Tibial nerve (tissue), 4 donors: Measurements from ENCODE around the gene PMPCB. TPM values are rescaled to one million over a fixed set of nuclear protein-coding genes. Genes with fewer than 3 reads are reported as not detected.

Experiments
- DNase-seq, 2 donors: peaks; one replicate each; pipeline ENCODE4 v3.0.0-alpha.2; 2019; ENCODE audit warnings: low spot score in 2 of 2
- H3K27ac ChIP-seq, 4 donors: fragments of 200-600 bp; sonication (generic) in 3 of 4; one replicate each; pipeline ENCODE4 v1.5.1; 2017 to 2019; ENCODE audit warnings: mild to moderate bottlenecking in 1 of 4
- H3K27me3 ChIP-seq, 2 donors: fragments of 200-600 bp; sonication (generic) in 1 of 2; one replicate each; pipeline versions ENCODE4 v1.5.1 to v1.6.0; 2017 to 2019
- H3K36me3 ChIP-seq, 3 donors: fragments of 200-600 bp; sonication (generic); one replicate each; pipeline ENCODE4 v1.5.1; 2018 to 2019
- H3K4me1 ChIP-seq, 4 donors: fragments of 200-600 bp; sonication (generic) in 3 of 4; one replicate each; pipeline ENCODE4 v1.5.1; 2017 to 2019
- H3K4me3 ChIP-seq, 4 donors: fragments of 200-600 bp; sonication (generic) in 3 of 4; one replicate each; pipeline ENCODE4 v1.5.1; 2017 to 2019; ENCODE audit warnings: mild to moderate bottlenecking in 1 of 4, moderate library complexity in 1 of 4
- H3K9me3 ChIP-seq, 4 donors: fragments of 200-600 bp; sonication (generic) in 3 of 4; one replicate each; pipeline ENCODE4 v1.5.1; 2017 to 2019
- CTCF ChIP-seq, 5 experiments: fragments of 200-600 bp in 3 of 5; fragments of 450-650 bp in 2 of 5; sonication (generic) in 3 of 5; IDR thresholded peaks; one replicate each; pipeline ENCODE4 v1.5.1; 2016 to 2019; ENCODE audit warnings: antibody characterized with exemption in 5 of 5, mild to moderate bottlenecking in 3 of 5, moderate library complexity in 2 of 5
- EP300 ChIP-seq, 2 donors: sonication (generic); formaldehyde crosslinking; IDR thresholded peaks; one replicate each; pipeline ENCODE4 v1.6.1; 2017; ENCODE audit warnings: antibody characterized with exemption in 2 of 2, mild to moderate bottlenecking in 1 of 2
- POLR2A ChIP-seq, 2 donors: fragments of 450-650 bp; IDR thresholded peaks; one replicate each; pipeline ENCODE4 v1.6.1; 2017; ENCODE audit warnings: antibody characterized with exemption in 2 of 2, mild to moderate bottlenecking in 2 of 2, moderate library complexity in 2 of 2
- WGBS, 2 donors: methylation state at CpG; one replicate each; pipeline ENCODE4 v1.1.5; 2018; 5-methylcytosine and 5-hydroxymethylcytosine counted together
- total RNA-seq, 4 donors: library from RNA; depleted of rRNA; stranded (reverse); fragments of >200 nt; gene quantifications; one replicate each; pipeline ENCODE4 v1.1.0, GENCODE V29; 2016

The PMPCB gene
- total RNA-seq, 4 donors from 2014 or later = 31.8 to 44.3 (median 41.1) TPM

GRCh38 chr7:103301441-103301840 is 4.2 kb downstream of the PMPCB start:
- TF ChIP-seq POLR2A (IDR thresholded peaks at IDR 0.05) (no peak), CTCF (IDR thresholded peaks at IDR 0.05) (no peak), EP300 (IDR thresholded peaks at IDR 0.05) (no peak)
- DNase-seq = no peak
- H3K27me3 ChIP-seq = no peaks in the 10 kb centered on the region
- H3K36me3 ChIP-seq = peaks cover 0 to 71% (median 19%) of the 10 kb centered on the region in 3 donors
- H3K4me3 ChIP-seq = no peak overlapping the region
- no peak overlapping the region for H3K27ac ChIP-seq
- H3K9me3 ChIP-seq = no peaks in the 10 kb centered on the region
- H3K4me1 ChIP-seq = peaks cover 0 to 31% (median 12%) of the 10 kb centered on the region in 4 donors
- WGBS, 2 donors = 58 to 64% methylated on average over 2 of the region's 2 CpGs

- no peak overlapping the region for H3K27ac ChIP-seq
- no peaks in the 10 kb centered on the region for H3K9me3 ChIP-seq
- no peak for DNase-seq
- no peaks in the 10 kb centered on the region for H3K27me3 ChIP-seq
- peaks cover 7 to 98% (median 21%) of the 10 kb centered on the region in 3 donors for H3K36me3 ChIP-seq
- H3K4me1 ChIP-seq = peaks cover 0 to 8% (median 0%) of the 10 kb centered on the region in 4 donors
- TF ChIP-seq POLR2A (IDR thresholded peaks at IDR 0.05) (no peak), EP300 (IDR thresholded peaks at IDR 0.05) (no peak), CTCF (IDR thresholded peaks at IDR 0.05) (no peak)
- H3K4me3 ChIP-seq = no peak overlapping the region
- WGBS, 2 donors = 65 to 69% methylated on average over 3 of the region's 3 CpGs
These were observed 10.4 kb downstream of the PMPCB start for GRCh38 chr7:103307503-103308231.

GRCh38 chr7:103314852-103315251 is 17.6 kb downstream of the PMPCB start:
- Histone ChIP-seq H3K27ac (no peak overlapping the region), H3K4me1 (no peaks in the 10 kb centered on the region), H3K4me3 (no peak overlapping the region), H3K27me3 (no peaks in the 10 kb centered on the region), H3K36me3 (peaks cover 9 to 99% (median 20%) of the 10 kb centered on the region in 3 donors), H3K9me3 (no peaks in the 10 kb centered on the region)
- WGBS, 2 donors = 79 to 80% methylated on average over 2 of the region's 2 CpGs
- no peak for DNase-seq
- no peak for TF ChIP-seq POLR2A (IDR thresholded peaks at IDR 0.05)
- no peak for TF ChIP-seq EP300 (IDR thresholded peaks at IDR 0.05)
- no peak for TF ChIP-seq CTCF (IDR thresholded peaks at IDR 0.05)

- WGBS, 2 donors = 89 to 92% methylated on average over 2 of the region's 2 CpGs
- TF ChIP-seq CTCF (IDR thresholded peaks at IDR 0.05) (no peak), EP300 (IDR thresholded peaks at IDR 0.05) (no peak), POLR2A (IDR thresholded peaks at IDR 0.05) (no peak)
- DNase-seq = no peak
- H3K36me3 ChIP-seq = peaks cover 9 to 99% (median 18%) of the 10 kb centered on the region in 3 donors
- H3K27ac ChIP-seq = no peak overlapping the region
- no peaks in the 10 kb centered on the region for H3K27me3 ChIP-seq
- no peaks in the 10 kb centered on the region for H3K9me3 ChIP-seq
- no peak overlapping the region for H3K4me3 ChIP-seq
- H3K4me1 ChIP-seq = no peaks in the 10 kb centered on the region
These were observed 19.2 kb downstream of the PMPCB start for GRCh38 chr7:103316380-103316941.

GRCh38 chr7:103317009-103317408 is 19.8 kb downstream of the PMPCB start:
- H3K4me1 ChIP-seq = no peaks in the 10 kb centered on the region

More at GRCh38 chr7:103317009-103317408, 19.8 kb downstream of the PMPCB start:
- Histone ChIP-seq H3K4me3 (no peak overlapping the region), H3K27me3 (no peaks in the 10 kb centered on the region), H3K36me3 (peaks cover 8 to 98% (median 17%) of the 10 kb centered on the region in 3 donors), H3K27ac (no peak overlapping the region), H3K9me3 (no peaks in the 10 kb centered on the region)
- TF ChIP-seq CTCF (IDR thresholded peaks at IDR 0.05) (no peak), EP300 (IDR thresholded peaks at IDR 0.05) (no peak), POLR2A (IDR thresholded peaks at IDR 0.05) (no peak)
- no peak for DNase-seq
